K562 (cell line): ENCODE data around the gene NEURL2. TPM values are rescaled to one million over a fixed set of nuclear protein-coding genes. Genes with fewer than 3 reads are reported as not detected.

Source experiments
- ATAC-seq: fragments of 200-7000 bp; cut with Tn5 transposase; 3 replicates; pipeline ENCODE4 v1.9.1; 2020; ENCODE audit warnings: moderate library complexity
- BruUV-seq: library from RNA; stranded (reverse); fragments of 400-500 nt; replicated peaks from 2 replicates; lab custom pipeline; 2021; lab: Mats Ljungman, UMichigan
- CTCF ChIA-PET: fragments of 300-600 bp; formaldehyde crosslinking; extraction: SDS; loops from one replicate; lab custom pipeline; 2021; ENCODE audit warnings: low intra/inter-chr PET ratio; lab: Yijun Ruan, JAX
- POLR2A ChIA-PET: fragments of 300-600, 350-650 bp; sonication (Branson Sonifier 250); formaldehyde crosslinking; extraction: SDS; loops from one replicate; lab custom pipeline; 2021; ENCODE audit warnings: antibody characterized with exemption, inconsistent platforms; lab: Yijun Ruan, JAX
- DNase-seq, 4 experiments: peaks; one replicate each; pipeline versions ENCODE4 v3.0.0 to v3.0.0-alpha.2; 2011 to 2018; ENCODE audit warnings: low spot score in 3 of 4, mixed read lengths in 3 of 4; ENCODE audit errors: extremely low read depth in 1 of 4
- FAIRE-seq: peaks from 2 replicates; lab custom pipeline; 2011; peaks lifted over from hg19 to GRCh38; lab: Jason Lieb, UNC
- H2AFZ ChIP-seq: 2 replicates; pipeline ENCODE4 v1.6.0; 2011; ENCODE audit warnings: low read depth, low read length, control low read depth, inconsistent platforms
- H3K27ac ChIP-seq: fragments of 200-600 bp; 3 replicates; pipeline ENCODE4 v1.8.0; 2011; ENCODE audit warnings: low read depth, mild to moderate bottlenecking, control low read depth, inconsistent platforms, low read length, moderate library complexity, mixed read lengths; ENCODE audit errors: extremely low read depth
- H3K27me3 ChIP-seq, 2 experiments: fragments of 300-600 bp in 1 of 2; 2 replicates in 1 of 2; 3 replicates in 1 of 2; pipeline versions ENCODE4 v1.6.0 to v1.8.0; 2011; ENCODE audit warnings: inconsistent platforms in 2 of 2, low read length in 2 of 2, mild to moderate bottlenecking in 1 of 2, mixed read lengths in 1 of 2, moderate library complexity in 1 of 2; ENCODE audit not compliant: control insufficient read depth in 2 of 2, insufficient read depth in 2 of 2
- H3K36me3 ChIP-seq: fragments of 300-600 bp; 3 replicates; pipeline ENCODE4 v1.8.0; 2011; ENCODE audit warnings: mild to moderate bottlenecking, low read length, inconsistent platforms; ENCODE audit not compliant: control insufficient read depth, insufficient read depth
- H3K4me1 ChIP-seq, 2 experiments: fragments of 200-600 bp in 1 of 2; replicated peaks in 1 of 2; 2 replicates in 1 of 2; 3 replicates in 1 of 2; pipeline versions ENCODE4 v1.5.1 to v1.8.0; 2011; ENCODE audit warnings: inconsistent platforms in 2 of 2, low read length in 2 of 2, mild to moderate bottlenecking in 1 of 2, mixed read lengths in 1 of 2, moderate library complexity in 1 of 2; ENCODE audit not compliant: control insufficient read depth in 2 of 2, insufficient read depth in 2 of 2
- H3K4me2 ChIP-seq: 2 replicates; pipeline ENCODE4 v1.6.1; 2011; ENCODE audit warnings: low read length, control low read depth, inconsistent platforms, mixed read lengths; ENCODE audit not compliant: insufficient read depth
- H3K4me3 ChIP-seq: fragments of 200-600 bp; sonication (generic), shearing (Covaris generic); 2 replicates; pipeline ENCODE4 v1.5.1; 2016; ENCODE audit warnings: control low read depth, inconsistent platforms
- H3K79me2 ChIP-seq: fragments of 200-600 bp; 3 replicates; pipeline ENCODE4 v1.8.0; 2011; ENCODE audit warnings: low read length, inconsistent platforms; ENCODE audit not compliant: control insufficient read depth, insufficient read depth
- H3K9ac ChIP-seq, 2 experiments: 2 replicates each; pipeline versions ENCODE4 v1.6.0 to v1.6.1; 2011; ENCODE audit warnings: low read depth in 2 of 2, low read length in 2 of 2, control low read depth in 1 of 2, inconsistent platforms in 1 of 2, mild to moderate bottlenecking in 1 of 2, mixed read lengths in 1 of 2; ENCODE audit not compliant: insufficient read depth in 1 of 2
- H3K9me1 ChIP-seq: one replicate; pipeline ENCODE4 v1.6.0; 2011; ENCODE audit warnings: inconsistent platforms, mild to moderate bottlenecking, low read length, moderate library complexity; ENCODE audit not compliant: control insufficient read depth, insufficient read depth
- H3K9me3 ChIP-seq: replicated peaks from 2 replicates; pipeline ENCODE4 v1.5.1; 2011; ENCODE audit warnings: low read depth, low read length, inconsistent platforms; ENCODE audit not compliant: control insufficient read depth, insufficient read depth
- H4K20me1 ChIP-seq: replicated peaks from 2 replicates; pipeline ENCODE4 v1.6.1; 2011; ENCODE audit warnings: low read length, inconsistent platforms, mixed read lengths; ENCODE audit not compliant: control insufficient read depth, insufficient read depth
- BRCA1 ChIP-seq, 2 experiments: fragments of 450-650 bp in 1 of 2; sonication (generic) in 1 of 2; formaldehyde crosslinking in 1 of 2; IDR thresholded peaks; 2 replicates each; pipeline versions ENCODE4 v1.5.0 to v1.6.1; 2017 to 2020; ENCODE audit warnings: mild to moderate bottlenecking in 1 of 2, missing genetic modification reagents in 1 of 2
- MEIS2 ChIP-seq: fragments of 450-650 bp; IDR thresholded peaks from 2 replicates; pipeline ENCODE4 v1.6.1; 2014; ENCODE audit warnings: mild to moderate bottlenecking; ENCODE audit not compliant: partially characterized antibody
- PRMT5 ChIP-seq: sonication (generic); formaldehyde crosslinking; IDR thresholded peaks from 2 replicates; pipeline ENCODE4 v1.5.0; 2020; ENCODE audit warnings: missing genetic modification reagents
- SAP30 ChIP-seq: fragments of 200-600 bp; sonication (generic); IDR thresholded peaks from 2 replicates; pipeline ENCODE4 v1.6.1; 2012; ENCODE audit warnings: borderline replicate concordance, low read depth, mild to moderate bottlenecking, moderate library complexity, low read length, control low read depth, inconsistent platforms; ENCODE audit not compliant: insufficient read depth, poor library complexity, severe bottlenecking
- SREBF1 ChIP-seq: fragments of 150-350 bp; IDR thresholded peaks from 2 replicates; pipeline ENCODE4 v1.6.1; 2014; ENCODE audit warnings: antibody characterized with exemption, low read depth, low read length, borderline replicate concordance
- ZC3H8 ChIP-seq: fragments of 450-650 bp; IDR thresholded peaks from 2 replicates; pipeline ENCODE4 v1.6.1; 2017
- WGBS: fragments of 100-300 bp; shearing (Covaris generic); methylation state at CpG from one replicate; pipeline ENCODE4 v1.1.6; 2016; ENCODE audit warnings: low coverage, mixed read lengths; ENCODE audit not compliant: insufficient coverage; ENCODE audit errors: missing lambda C conversion rate; 5-methylcytosine and 5-hydroxymethylcytosine counted together
- in situ Hi-C: fragments of 300-500 bp; cut with MboI; formaldehyde crosslinking; loops from 4 replicates; pipeline ENCODE4 v1.15.0; 2018; ENCODE audit warnings: inconsistent platforms, mixed read lengths
- intact Hi-C: fragments of 100-400 bp; cut with micrococcal nuclease; formaldehyde crosslinking; loops from 2 replicates; pipeline ENCODE4 v1.14.2; 2022
- polyA plus RNA-seq, 8 experiments: library from polyadenylated mRNA; depleted of rRNA in 4 of 8; stranded (reverse) in 5 of 8; unstranded in 3 of 8; fragments of >200 nt; fragmentation: Nextera tagmentation in 2 of 8; fragmentation: Illumina TruSeq in 1 of 8; extraction: Ambion mirVana in 2 of 8; extraction: Trizol in 1 of 8; gene quantifications; 2 replicates each; pipeline versions ENCODE4 v1.2.1 to v1.2.3, GENCODE V29; 2011 to 2014; ENCODE audit warnings: inconsistent platforms in 1 of 8, missing spikeins in 1 of 8
- total RNA-seq, 7 experiments: library from RNA; depleted of rRNA in 6 of 7; stranded (reverse); fragments of >200 nt in 6 of 7; fragmentation: Illumina TruSeq in 2 of 7; extraction: Trizol in 2 of 7; gene quantifications; 2 replicates each; pipeline versions ENCODE4 v1.2.1 to v1.2.3, GENCODE V29; 2011 to 2021; ENCODE audit warnings: low replicate concordance in 1 of 7
- TF ChIP-seq, protein P1 (sequence below): fragments of 450-650 bp; formaldehyde crosslinking; IDR thresholded peaks from 2 replicates; pipeline ENCODE4 v1.4.0; 2020; ENCODE audit warnings: mild to moderate bottlenecking, moderate library complexity
- TF ChIP-seq, protein P2 (sequence below): fragments of 200-600 bp; sonication (generic); IDR thresholded peaks from one replicate; pipeline ENCODE4 v1.6.1; 2012; ENCODE audit warnings: mild to moderate bottlenecking, low read depth, low read length, inconsistent platforms

The NEURL2 gene
- total and polyA plus RNA-seq, 9 of the 15 experiments (the other 6 are each of a cell fraction or from before 2014, with no cell fraction given) = 0.22 to 1.9 (median 0.50) TPM; not detected in 1

DNA sequence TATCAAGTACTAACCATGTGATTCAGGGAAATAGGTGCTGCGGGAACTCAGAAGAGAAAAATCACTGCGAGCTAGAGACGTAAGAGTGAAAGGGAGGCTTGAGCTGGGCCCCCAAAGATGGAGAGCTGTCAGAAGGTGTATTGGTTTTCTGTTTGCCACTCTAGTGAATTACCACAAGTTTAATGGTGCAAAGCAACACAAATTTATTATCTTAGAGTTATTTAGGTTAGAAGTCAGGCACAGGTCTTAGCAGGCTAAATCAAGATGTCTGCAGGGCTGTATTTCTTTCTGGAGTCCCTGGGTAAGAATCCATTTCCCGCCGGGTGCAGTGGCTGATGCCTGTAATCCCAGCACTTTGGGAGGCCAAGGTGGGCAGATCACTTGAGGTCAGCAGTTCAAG is 31.1 kb downstream of the NEURL2 start (continued):
- TF ChIP-seq, protein P1, sequence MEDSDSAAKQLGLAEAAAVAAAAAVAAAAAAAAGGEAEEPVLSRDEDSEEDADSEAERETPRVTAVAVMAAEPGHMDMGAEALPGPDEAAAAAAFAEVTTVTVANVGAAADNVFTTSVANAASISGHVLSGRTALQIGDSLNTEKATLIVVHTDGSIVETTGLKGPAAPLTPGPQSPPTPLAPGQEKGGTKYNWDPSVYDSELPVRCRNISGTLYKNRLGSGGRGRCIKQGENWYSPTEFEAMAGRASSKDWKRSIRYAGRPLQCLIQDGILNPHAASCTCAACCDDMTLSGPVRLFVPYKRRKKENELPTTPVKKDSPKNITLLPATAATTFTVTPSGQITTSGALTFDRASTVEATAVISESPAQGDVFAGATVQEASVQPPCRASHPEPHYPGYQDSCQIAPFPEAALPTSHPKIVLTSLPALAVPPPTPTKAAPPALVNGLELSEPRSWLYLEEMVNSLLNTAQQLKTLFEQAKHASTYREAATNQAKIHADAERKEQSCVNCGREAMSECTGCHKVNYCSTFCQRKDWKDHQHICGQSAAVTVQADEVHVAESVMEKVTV = no peak

DNA sequence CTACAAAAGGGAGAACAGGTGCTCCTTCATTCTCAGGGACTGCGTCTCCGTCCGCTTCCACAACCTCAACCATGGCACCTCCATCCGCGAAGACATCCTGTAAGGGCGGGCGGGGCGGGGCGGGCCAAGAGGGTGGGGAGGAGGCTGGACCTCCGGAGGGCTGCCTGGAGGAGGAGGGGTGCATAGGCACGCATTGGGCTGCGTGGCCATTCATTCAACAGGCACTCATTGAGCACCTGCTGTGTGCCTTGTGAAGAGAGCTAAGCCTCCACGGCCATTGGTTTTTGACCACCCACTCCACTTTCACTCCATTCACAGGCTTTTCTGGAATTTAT is 33.2 kb downstream of the NEURL2 start:
- Histone ChIP-seq H3K9me3 (no peaks in the 10 kb centered on the region), H3K4me1 (peaks cover 21 to 28% of the 10 kb centered on the region in 2 experiments), H4K20me1 (no peaks in the 10 kb centered on the region), H3K36me3 (peaks cover 10% of the 10 kb centered on the region; the same call in 2 of the 3 replicates), H3K27me3 (no peaks in the 10 kb centered on the region), H3K27ac (peak overlapping the region; percentile 88), H3K4me3 (peak overlapping the region; percentile 72), H3K9me1 (no peaks in the 10 kb centered on the region), H3K79me2 (peaks cover 24% of the 10 kb centered on the region), H3K4me2 (peak overlapping the region; percentile 94), H2AFZ (peak overlapping the region; percentile 93), H3K9ac (peak overlapping the region; percentile 57 to 78)
- DNase-seq = peak; percentile 70 to 82 (median 80)
- no TSS peak for BruUV-seq
- in situ Hi-C loops (no loop called here), intact Hi-C loops (loop anchor here (2.0 kb wide), 1 partner anchor 77 kb away; the partner anchor contains the start of gene PCIF1)
- CTCF ChIA-PET = no interaction called here
- FAIRE-seq = no peak
- WGBS = 3% methylated on average over 11 of the region's 13 CpGs
- POLR2A ChIA-PET = interaction anchor here (0.6 to 1.3 kb wide), 3 partner anchors 20 to 54 kb away, joined by 3 read pairs; partner anchors contain the start of gene PLTP
- ATAC-seq = peak; percentile 73
- no peak for TF ChIP-seq MEIS2
- no peak for TF ChIP-seq PRMT5 (CRISPR knock-in tag)
- TF ChIP-seq SREBF1 = no peak
- TF ChIP-seq BRCA1 (IDR thresholded peaks at IDR 0.05) = no peak
- TF ChIP-seq BRCA1 (CRISPR knock-in tag; IDR thresholded peaks at IDR 0.05) = no peak
- TF ChIP-seq, protein P2, sequence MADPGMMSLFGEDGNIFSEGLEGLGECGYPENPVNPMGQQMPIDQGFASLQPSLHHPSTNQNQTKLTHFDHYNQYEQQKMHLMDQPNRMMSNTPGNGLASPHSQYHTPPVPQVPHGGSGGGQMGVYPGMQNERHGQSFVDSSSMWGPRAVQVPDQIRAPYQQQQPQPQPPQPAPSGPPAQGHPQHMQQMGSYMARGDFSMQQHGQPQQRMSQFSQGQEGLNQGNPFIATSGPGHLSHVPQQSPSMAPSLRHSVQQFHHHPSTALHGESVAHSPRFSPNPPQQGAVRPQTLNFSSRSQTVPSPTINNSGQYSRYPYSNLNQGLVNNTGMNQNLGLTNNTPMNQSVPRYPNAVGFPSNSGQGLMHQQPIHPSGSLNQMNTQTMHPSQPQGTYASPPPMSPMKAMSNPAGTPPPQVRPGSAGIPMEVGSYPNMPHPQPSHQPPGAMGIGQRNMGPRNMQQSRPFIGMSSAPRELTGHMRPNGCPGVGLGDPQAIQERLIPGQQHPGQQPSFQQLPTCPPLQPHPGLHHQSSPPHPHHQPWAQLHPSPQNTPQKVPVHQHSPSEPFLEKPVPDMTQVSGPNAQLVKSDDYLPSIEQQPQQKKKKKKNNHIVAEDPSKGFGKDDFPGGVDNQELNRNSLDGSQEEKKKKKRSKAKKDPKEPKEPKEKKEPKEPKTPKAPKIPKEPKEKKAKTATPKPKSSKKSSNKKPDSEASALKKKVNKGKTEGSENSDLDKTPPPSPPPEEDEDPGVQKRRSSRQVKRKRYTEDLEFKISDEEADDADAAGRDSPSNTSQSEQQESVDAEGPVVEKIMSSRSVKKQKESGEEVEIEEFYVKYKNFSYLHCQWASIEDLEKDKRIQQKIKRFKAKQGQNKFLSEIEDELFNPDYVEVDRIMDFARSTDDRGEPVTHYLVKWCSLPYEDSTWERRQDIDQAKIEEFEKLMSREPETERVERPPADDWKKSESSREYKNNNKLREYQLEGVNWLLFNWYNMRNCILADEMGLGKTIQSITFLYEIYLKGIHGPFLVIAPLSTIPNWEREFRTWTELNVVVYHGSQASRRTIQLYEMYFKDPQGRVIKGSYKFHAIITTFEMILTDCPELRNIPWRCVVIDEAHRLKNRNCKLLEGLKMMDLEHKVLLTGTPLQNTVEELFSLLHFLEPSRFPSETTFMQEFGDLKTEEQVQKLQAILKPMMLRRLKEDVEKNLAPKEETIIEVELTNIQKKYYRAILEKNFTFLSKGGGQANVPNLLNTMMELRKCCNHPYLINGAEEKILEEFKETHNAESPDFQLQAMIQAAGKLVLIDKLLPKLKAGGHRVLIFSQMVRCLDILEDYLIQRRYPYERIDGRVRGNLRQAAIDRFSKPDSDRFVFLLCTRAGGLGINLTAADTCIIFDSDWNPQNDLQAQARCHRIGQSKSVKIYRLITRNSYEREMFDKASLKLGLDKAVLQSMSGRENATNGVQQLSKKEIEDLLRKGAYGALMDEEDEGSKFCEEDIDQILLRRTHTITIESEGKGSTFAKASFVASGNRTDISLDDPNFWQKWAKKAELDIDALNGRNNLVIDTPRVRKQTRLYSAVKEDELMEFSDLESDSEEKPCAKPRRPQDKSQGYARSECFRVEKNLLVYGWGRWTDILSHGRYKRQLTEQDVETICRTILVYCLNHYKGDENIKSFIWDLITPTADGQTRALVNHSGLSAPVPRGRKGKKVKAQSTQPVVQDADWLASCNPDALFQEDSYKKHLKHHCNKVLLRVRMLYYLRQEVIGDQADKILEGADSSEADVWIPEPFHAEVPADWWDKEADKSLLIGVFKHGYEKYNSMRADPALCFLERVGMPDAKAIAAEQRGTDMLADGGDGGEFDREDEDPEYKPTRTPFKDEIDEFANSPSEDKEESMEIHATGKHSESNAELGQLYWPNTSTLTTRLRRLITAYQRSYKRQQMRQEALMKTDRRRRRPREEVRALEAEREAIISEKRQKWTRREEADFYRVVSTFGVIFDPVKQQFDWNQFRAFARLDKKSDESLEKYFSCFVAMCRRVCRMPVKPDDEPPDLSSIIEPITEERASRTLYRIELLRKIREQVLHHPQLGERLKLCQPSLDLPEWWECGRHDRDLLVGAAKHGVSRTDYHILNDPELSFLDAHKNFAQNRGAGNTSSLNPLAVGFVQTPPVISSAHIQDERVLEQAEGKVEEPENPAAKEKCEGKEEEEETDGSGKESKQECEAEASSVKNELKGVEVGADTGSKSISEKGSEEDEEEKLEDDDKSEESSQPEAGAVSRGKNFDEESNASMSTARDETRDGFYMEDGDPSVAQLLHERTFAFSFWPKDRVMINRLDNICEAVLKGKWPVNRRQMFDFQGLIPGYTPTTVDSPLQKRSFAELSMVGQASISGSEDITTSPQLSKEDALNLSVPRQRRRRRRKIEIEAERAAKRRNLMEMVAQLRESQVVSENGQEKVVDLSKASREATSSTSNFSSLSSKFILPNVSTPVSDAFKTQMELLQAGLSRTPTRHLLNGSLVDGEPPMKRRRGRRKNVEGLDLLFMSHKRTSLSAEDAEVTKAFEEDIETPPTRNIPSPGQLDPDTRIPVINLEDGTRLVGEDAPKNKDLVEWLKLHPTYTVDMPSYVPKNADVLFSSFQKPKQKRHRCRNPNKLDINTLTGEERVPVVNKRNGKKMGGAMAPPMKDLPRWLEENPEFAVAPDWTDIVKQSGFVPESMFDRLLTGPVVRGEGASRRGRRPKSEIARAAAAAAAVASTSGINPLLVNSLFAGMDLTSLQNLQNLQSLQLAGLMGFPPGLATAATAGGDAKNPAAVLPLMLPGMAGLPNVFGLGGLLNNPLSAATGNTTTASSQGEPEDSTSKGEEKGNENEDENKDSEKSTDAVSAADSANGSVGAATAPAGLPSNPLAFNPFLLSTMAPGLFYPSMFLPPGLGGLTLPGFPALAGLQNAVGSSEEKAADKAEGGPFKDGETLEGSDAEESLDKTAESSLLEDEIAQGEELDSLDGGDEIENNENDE = no peak
- no peak for TF ChIP-seq SAP30
- no peak for TF ChIP-seq ZC3H8
